ENCODE measurements around the gene CMYA5. TPM values are rescaled to one million over a fixed set of nuclear protein-coding genes. Genes with fewer than 3 reads are reported as not detected.

The CMYA5 gene
- total and polyA plus RNA-seq, 5 donors from 2014 or later, result 0.05 to 0.10 TPM; not detected in 3

GRCh38 chr5:79692596-79692995, 3.0 kb downstream of the CMYA5 start:
- peaks cover under 1% of the 10 kb centered on the region for H3K36me3 ChIP-seq (ENCODE audit: control insufficient read depth, insufficient read depth, low read length)
- peaks cover 20% of the 10 kb centered on the region for H3K36me3 Mint-ChIP-seq
- H3K27ac Mint-ChIP-seq, result no peak overlapping the region
- no peaks in the 10 kb centered on the region for H3K27me3 Mint-ChIP-seq
- H3K27me3 ChIP-seq (ENCODE audit: control insufficient read depth, insufficient read depth, low read length), result no peaks in the 10 kb centered on the region
- no peaks in the 10 kb centered on the region for H3K4me1 ChIP-seq (ENCODE audit: control insufficient read depth, insufficient read depth, low read length, poor library complexity, severe bottlenecking)
- peaks cover 0 to 3% (median 2%) of the 10 kb centered on the region in 7 donors for H3K9me3 Mint-ChIP-seq
- H3K4me3 Mint-ChIP-seq, result no peak overlapping the region
- no peak for ATAC-seq (ENCODE audit: low read depth in 2 of 2)
- no peak for DNase-seq
- H3K9me3 ChIP-seq (ENCODE audit: control insufficient read depth in 2 of 2, low read length in 2 of 2), result no peaks in the 10 kb centered on the region
- H3K4me3 ChIP-seq (ENCODE audit: low read depth, low read length), result no peak overlapping the region
- no peak overlapping the region for H3K27ac ChIP-seq (ENCODE audit: insufficient read depth, low read length, poor library complexity, severe bottlenecking)
- peaks cover 0 to 6% (median 4%) of the 10 kb centered on the region in 4 donors for H3K4me1 Mint-ChIP-seq

GRCh38 chr5:79694183-79694582, 4.5 kb downstream of the CMYA5 start:
- DNase-seq (no peak), ATAC-seq (ENCODE audit: low read depth in 2 of 2) (no peak)
- Histone ChIP-seq H3K9me3 (ENCODE audit: control insufficient read depth in 2 of 2, low read length in 2 of 2) (no peaks in the 10 kb centered on the region), H3K27me3 (ENCODE audit: control insufficient read depth, insufficient read depth, low read length) (no peaks in the 10 kb centered on the region), H3K4me3 (ENCODE audit: low read depth, low read length) (no peak overlapping the region), H3K27ac (ENCODE audit: insufficient read depth, low read length, poor library complexity, severe bottlenecking) (no peak overlapping the region), H3K36me3 (ENCODE audit: control insufficient read depth, insufficient read depth, low read length) (no peaks in the 10 kb centered on the region), H3K4me1 (ENCODE audit: control insufficient read depth, insufficient read depth, low read length, poor library complexity, severe bottlenecking) (no peaks in the 10 kb centered on the region)
- Mint-ChIP-seq H3K27ac (no peak overlapping the region), H3K4me3 (no peak overlapping the region), H3K9me3 (peaks cover 0 to 2% (median 0%) of the 10 kb centered on the region in 7 donors), H3K4me1 (peaks cover 0 to 4% (median 3%) of the 10 kb centered on the region in 4 donors), H3K36me3 (peaks cover 9% of the 10 kb centered on the region), H3K27me3 (no peaks in the 10 kb centered on the region)

- Mint-ChIP-seq H3K36me3 (peaks cover 8% of the 10 kb centered on the region), H3K27ac (peak overlapping the region in 1 of 3 donors; percentile 63), H3K4me1 (peaks cover 0 to 4% (median 3%) of the 10 kb centered on the region in 4 donors), H3K4me3 (no peak overlapping the region), H3K27me3 (no peaks in the 10 kb centered on the region), H3K9me3 (peaks cover 0 to 1% (median 0%) of the 10 kb centered on the region in 7 donors)
- DNase-seq (no peak), ATAC-seq (ENCODE audit: low read depth in 2 of 2) (no peak)
- H3K4me3 ChIP-seq (ENCODE audit: low read depth, low read length), result no peak overlapping the region
- no peaks in the 10 kb centered on the region for H3K27me3 ChIP-seq (ENCODE audit: control insufficient read depth, insufficient read depth, low read length)
- H3K27ac ChIP-seq (ENCODE audit: insufficient read depth, low read length, poor library complexity, severe bottlenecking), result no peak overlapping the region
- H3K9me3 ChIP-seq (ENCODE audit: control insufficient read depth in 2 of 2, low read length in 2 of 2), result no peaks in the 10 kb centered on the region
- H3K4me1 ChIP-seq (ENCODE audit: control insufficient read depth, insufficient read depth, low read length, poor library complexity, severe bottlenecking), result no peaks in the 10 kb centered on the region
- H3K36me3 ChIP-seq (ENCODE audit: control insufficient read depth, insufficient read depth, low read length), result no peaks in the 10 kb centered on the region
Observed at GRCh38 chr5:79694652-79695051, 5.0 kb downstream of the CMYA5 start.

- H3K36me3 ChIP-seq (ENCODE audit: control insufficient read depth, insufficient read depth, low read length), result no peaks in the 10 kb centered on the region
- Mint-ChIP-seq H3K4me1 (peaks cover 0 to 5% (median 4%) of the 10 kb centered on the region in 4 donors), H3K27ac (peak overlapping the region in 1 of 3 donors; percentile 11), H3K4me3 (no peak overlapping the region), H3K36me3 (peaks cover 3% of the 10 kb centered on the region), H3K27me3 (no peaks in the 10 kb centered on the region), H3K9me3 (peaks cover 0 to 1% (median 0%) of the 10 kb centered on the region in 7 donors)
- DNase-seq (no peak), ATAC-seq (ENCODE audit: low read depth in 2 of 2) (no peak)
- H3K27me3 ChIP-seq (ENCODE audit: control insufficient read depth, insufficient read depth, low read length), result no peaks in the 10 kb centered on the region
- H3K9me3 ChIP-seq (ENCODE audit: control insufficient read depth in 2 of 2, low read length in 2 of 2), result no peaks in the 10 kb centered on the region
- H3K27ac ChIP-seq (ENCODE audit: insufficient read depth, low read length, poor library complexity, severe bottlenecking), result no peak overlapping the region
- no peaks in the 10 kb centered on the region for H3K4me1 ChIP-seq (ENCODE audit: control insufficient read depth, insufficient read depth, low read length, poor library complexity, severe bottlenecking)
- no peak overlapping the region for H3K4me3 ChIP-seq (ENCODE audit: low read depth, low read length)
Observed at GRCh38 chr5:79695526-79695925, 5.9 kb downstream of the CMYA5 start.

GRCh38 chr5:79697222-79698170, 7.9 kb downstream of the CMYA5 start:
- Histone ChIP-seq H3K9me3 (ENCODE audit: control insufficient read depth in 2 of 2, low read length in 2 of 2) (no peaks in the 10 kb centered on the region), H3K27me3 (ENCODE audit: control insufficient read depth, insufficient read depth, low read length) (no peaks in the 10 kb centered on the region), H3K27ac (ENCODE audit: insufficient read depth, low read length, poor library complexity, severe bottlenecking) (no peak overlapping the region), H3K4me1 (ENCODE audit: control insufficient read depth, insufficient read depth, low read length, poor library complexity, severe bottlenecking) (no peaks in the 10 kb centered on the region), H3K36me3 (ENCODE audit: control insufficient read depth, insufficient read depth, low read length) (no peaks in the 10 kb centered on the region), H3K4me3 (ENCODE audit: low read depth, low read length) (no peak overlapping the region)
- peaks cover 0 to 2% (median 0%) of the 10 kb centered on the region in 7 donors for H3K9me3 Mint-ChIP-seq
- no peak for DNase-seq
- H3K27ac Mint-ChIP-seq, result no peak overlapping the region
- H3K36me3 Mint-ChIP-seq, result no peaks in the 10 kb centered on the region
- H3K4me3 Mint-ChIP-seq, result no peak overlapping the region
- H3K4me1 Mint-ChIP-seq, result peaks cover 0 to 5% (median 2%) of the 10 kb centered on the region in 4 donors
- no peak for ATAC-seq (ENCODE audit: low read depth in 2 of 2)
- H3K27me3 Mint-ChIP-seq, result no peaks in the 10 kb centered on the region

- Histone ChIP-seq H3K27ac (ENCODE audit: insufficient read depth, low read length, poor library complexity, severe bottlenecking) (no peak overlapping the region), H3K4me3 (ENCODE audit: low read depth, low read length) (no peak overlapping the region), H3K4me1 (ENCODE audit: control insufficient read depth, insufficient read depth, low read length, poor library complexity, severe bottlenecking) (no peaks in the 10 kb centered on the region), H3K27me3 (ENCODE audit: control insufficient read depth, insufficient read depth, low read length) (no peaks in the 10 kb centered on the region), H3K9me3 (ENCODE audit: control insufficient read depth in 2 of 2, low read length in 2 of 2) (no peaks in the 10 kb centered on the region), H3K36me3 (ENCODE audit: control insufficient read depth, insufficient read depth, low read length) (no peaks in the 10 kb centered on the region)
- Mint-ChIP-seq H3K27ac (peak overlapping the region in 1 of 3 donors; percentile 36), H3K4me1 (peaks cover 0 to 5% (median under 1%) of the 10 kb centered on the region in 4 donors), H3K36me3 (no peaks in the 10 kb centered on the region), H3K4me3 (no peak overlapping the region), H3K27me3 (no peaks in the 10 kb centered on the region), H3K9me3 (peaks cover 0 to 2% (median 0%) of the 10 kb centered on the region in 7 donors)
- DNase-seq (peak in 1 of 3 donors; percentile 19), ATAC-seq (ENCODE audit: low read depth in 2 of 2) (no peak)
Observed at GRCh38 chr5:79699763-79700400, 10.2 kb downstream of the CMYA5 start.

- DNase-seq (peak in 1 of 3 donors; percentile 52), ATAC-seq (ENCODE audit: low read depth in 2 of 2) (no peak)
- Histone ChIP-seq H3K4me1 (ENCODE audit: control insufficient read depth, insufficient read depth, low read length, poor library complexity, severe bottlenecking) (no peaks in the 10 kb centered on the region), H3K9me3 (ENCODE audit: control insufficient read depth in 2 of 2, low read length in 2 of 2) (no peaks in the 10 kb centered on the region), H3K4me3 (ENCODE audit: low read depth, low read length) (no peak overlapping the region), H3K27me3 (ENCODE audit: control insufficient read depth, insufficient read depth, low read length) (no peaks in the 10 kb centered on the region), H3K36me3 (ENCODE audit: control insufficient read depth, insufficient read depth, low read length) (no peaks in the 10 kb centered on the region), H3K27ac (ENCODE audit: insufficient read depth, low read length, poor library complexity, severe bottlenecking) (no peak overlapping the region)
- H3K36me3 Mint-ChIP-seq, result peaks cover 4% of the 10 kb centered on the region
- peaks cover 0 to 4% (median 0%) of the 10 kb centered on the region in 7 donors for H3K9me3 Mint-ChIP-seq
- H3K27me3 Mint-ChIP-seq, result no peaks in the 10 kb centered on the region
- H3K4me1 Mint-ChIP-seq, result peaks cover 0 to 5% (median under 1%) of the 10 kb centered on the region in 4 donors
- no peak overlapping the region for H3K4me3 Mint-ChIP-seq
- H3K27ac Mint-ChIP-seq, result no peak overlapping the region
Observed at GRCh38 chr5:79702606-79703380, 13.2 kb downstream of the CMYA5 start.

Data from CD4-positive, CD25-positive, alpha-beta regulatory T cell (primary cell).